ENCODE data around the gene BMPER. TPM values are rescaled to one million over a fixed set of nuclear protein-coding genes. Genes with fewer than 3 reads are reported as not detected.
A peak's percentile ranks its signal among the peaks of the same experiment; 100 is the strongest.

BMPER gene
- total and polyA plus RNA-seq, 2 donors (not counting 1 experiment from before 2014, with no cell fraction given): 12.2 to 15.9 TPM

DNA sequence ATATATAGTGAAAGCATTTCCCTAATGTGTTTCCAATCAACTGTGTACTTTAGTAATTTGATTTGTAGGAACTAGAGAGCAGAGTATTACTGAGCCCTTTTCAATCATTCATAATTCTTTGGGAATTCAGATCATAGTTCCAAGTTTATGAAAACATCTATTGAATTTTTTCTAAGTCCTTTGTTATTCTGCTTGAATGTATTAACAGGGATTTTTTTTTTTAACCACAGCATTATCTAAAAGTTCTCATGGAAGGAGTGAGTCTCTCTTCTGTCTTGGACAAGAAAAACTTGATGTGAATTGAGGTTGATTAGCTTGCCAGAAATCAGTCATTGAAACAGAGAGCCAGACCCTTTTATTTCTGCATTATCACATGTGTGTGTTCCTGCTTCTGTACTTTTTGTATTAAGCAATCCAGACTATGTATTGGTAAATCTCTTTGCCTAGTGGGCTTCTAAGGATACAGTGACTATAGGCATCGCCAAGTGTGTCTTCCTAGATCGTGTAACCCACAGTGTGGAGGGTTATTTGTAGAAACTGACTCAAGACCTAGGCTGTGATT is 59.9 kb downstream of the BMPER start:
- Histone ChIP-seq H3K4me2 (ENCODE audit: extremely low read depth, insufficient read depth, low read length) (peak overlapping the region; percentile 51), H3K27me3 (ENCODE audit: control insufficient read depth, insufficient read depth, low read length) (no peaks in the 10 kb centered on the region), H2AFZ (ENCODE audit: low read length) (no peak overlapping the region), H3K27ac (ENCODE audit: insufficient read depth, low read length) (no peak overlapping the region), H3K36me3 (ENCODE audit: control insufficient read depth, insufficient read depth, low read length) (no peaks in the 10 kb centered on the region), H3K9me3 (ENCODE audit: control insufficient read depth, insufficient read depth, low read depth, low read length) (no peaks in the 10 kb centered on the region), H3K79me2 (ENCODE audit: control insufficient read depth, insufficient read depth, low read length) (no peaks in the 10 kb centered on the region), H3K9ac (ENCODE audit: insufficient read depth, low read length) (no peak overlapping the region), H3K4me3 (replicated peaks in 1 of 4; ENCODE audit: control extremely low read depth in 1 of 4, insufficient read depth in 1 of 4, low read depth in 3 of 4, low read length in 4 of 4) (no peak overlapping the region), H4K20me1 (ENCODE audit: control insufficient read depth, extremely low read depth, insufficient read depth, low read length) (no peaks in the 10 kb centered on the region), H3K4me1 (ENCODE audit: control insufficient read depth, extremely low read depth, insufficient read depth, low read length) (peaks cover 2% of the 10 kb centered on the region)
- TF ChIP-seq, protein P1, sequence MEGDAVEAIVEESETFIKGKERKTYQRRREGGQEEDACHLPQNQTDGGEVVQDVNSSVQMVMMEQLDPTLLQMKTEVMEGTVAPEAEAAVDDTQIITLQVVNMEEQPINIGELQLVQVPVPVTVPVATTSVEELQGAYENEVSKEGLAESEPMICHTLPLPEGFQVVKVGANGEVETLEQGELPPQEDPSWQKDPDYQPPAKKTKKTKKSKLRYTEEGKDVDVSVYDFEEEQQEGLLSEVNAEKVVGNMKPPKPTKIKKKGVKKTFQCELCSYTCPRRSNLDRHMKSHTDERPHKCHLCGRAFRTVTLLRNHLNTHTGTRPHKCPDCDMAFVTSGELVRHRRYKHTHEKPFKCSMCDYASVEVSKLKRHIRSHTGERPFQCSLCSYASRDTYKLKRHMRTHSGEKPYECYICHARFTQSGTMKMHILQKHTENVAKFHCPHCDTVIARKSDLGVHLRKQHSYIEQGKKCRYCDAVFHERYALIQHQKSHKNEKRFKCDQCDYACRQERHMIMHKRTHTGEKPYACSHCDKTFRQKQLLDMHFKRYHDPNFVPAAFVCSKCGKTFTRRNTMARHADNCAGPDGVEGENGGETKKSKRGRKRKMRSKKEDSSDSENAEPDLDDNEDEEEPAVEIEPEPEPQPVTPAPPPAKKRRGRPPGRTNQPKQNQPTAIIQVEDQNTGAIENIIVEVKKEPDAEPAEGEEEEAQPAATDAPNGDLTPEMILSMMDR (conservative IDR thresholded peaks at IDR 0.05 in 1 of 2, IDR thresholded peaks at IDR 0.05 in 1 of 2; ENCODE audit: low read depth in 1 of 2, low read length in 2 of 2): no peak
- no peak for TF ChIP-seq EZH2 (IDR thresholded peaks at IDR 0.05; ENCODE audit: low read length, missing control alignments)
- DNase-seq (ENCODE audit: low read depth in 2 of 2): peak; percentile 39 to 69

DNA sequence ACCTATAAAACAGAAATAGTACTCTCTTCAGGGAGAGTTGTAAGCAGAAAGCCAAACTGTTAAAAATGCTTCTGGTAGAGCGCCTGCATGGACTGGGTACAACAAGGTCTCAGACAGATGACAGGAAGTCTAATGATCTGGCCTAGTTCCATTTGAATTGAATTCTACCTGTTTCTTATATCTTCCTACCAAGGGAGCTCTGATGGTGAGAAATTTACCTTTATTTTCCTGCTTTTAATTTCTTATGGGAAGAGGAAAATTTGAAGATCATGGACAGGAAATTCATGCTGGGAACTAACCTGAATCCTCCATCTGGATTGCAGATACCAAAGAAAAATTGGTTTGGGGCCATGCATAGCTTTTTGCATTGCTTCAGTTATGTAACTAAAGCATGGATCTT is 63.3 kb downstream of the BMPER start:
- no peaks in the 10 kb centered on the region for H4K20me1 ChIP-seq (ENCODE audit: control insufficient read depth, extremely low read depth, insufficient read depth, low read length)
- no peak overlapping the region for H3K27ac ChIP-seq (ENCODE audit: insufficient read depth, low read length)
- H2AFZ ChIP-seq (ENCODE audit: low read length): no peak overlapping the region
- H3K4me2 ChIP-seq (ENCODE audit: extremely low read depth, insufficient read depth, low read length): no peak overlapping the region
- no peak overlapping the region for H3K9ac ChIP-seq (ENCODE audit: insufficient read depth, low read length)
- DNase-seq (ENCODE audit: low read depth in 2 of 2): no peak
- H3K79me2 ChIP-seq (ENCODE audit: control insufficient read depth, insufficient read depth, low read length): no peaks in the 10 kb centered on the region
- TF ChIP-seq, protein P1 (conservative IDR thresholded peaks at IDR 0.05 in 1 of 2, IDR thresholded peaks at IDR 0.05 in 1 of 2; ENCODE audit: low read depth in 1 of 2, low read length in 2 of 2): no peak
- no peak for TF ChIP-seq EZH2 (IDR thresholded peaks at IDR 0.05; ENCODE audit: low read length, missing control alignments)
- H3K4me1 ChIP-seq (ENCODE audit: control insufficient read depth, extremely low read depth, insufficient read depth, low read length): peaks cover 2% of the 10 kb centered on the region
- H3K27me3 ChIP-seq (ENCODE audit: control insufficient read depth, insufficient read depth, low read length): no peaks in the 10 kb centered on the region
- H3K9me3 ChIP-seq (ENCODE audit: control insufficient read depth, insufficient read depth, low read depth, low read length): no peaks in the 10 kb centered on the region
- no peaks in the 10 kb centered on the region for H3K36me3 ChIP-seq (ENCODE audit: control insufficient read depth, insufficient read depth, low read length)
- H3K4me3 ChIP-seq (replicated peaks in 1 of 4; ENCODE audit: control extremely low read depth in 1 of 4, insufficient read depth in 1 of 4, low read depth in 3 of 4, low read length in 4 of 4): no peak overlapping the region

DNA sequence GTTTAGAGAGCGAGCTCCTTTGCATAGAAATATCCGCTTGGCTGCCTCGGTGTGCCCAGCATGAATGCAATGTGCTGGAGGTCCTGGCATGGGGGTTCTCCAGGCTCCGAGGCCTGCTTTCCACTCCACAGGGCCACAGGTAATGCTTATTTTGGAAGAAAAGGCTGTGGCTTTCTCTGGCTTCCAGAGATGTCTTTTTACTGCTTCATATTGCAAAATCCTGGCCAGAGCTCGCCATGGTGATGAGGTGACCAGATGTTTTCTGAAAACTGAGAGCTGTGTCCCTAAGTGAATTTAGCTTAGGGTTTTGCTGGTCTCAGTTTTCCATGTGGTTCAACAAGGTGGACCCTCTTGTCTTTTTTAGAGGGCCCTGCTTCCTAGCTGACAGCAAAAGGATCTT is 65.2 kb downstream of the BMPER start:
- no peak for DNase-seq (ENCODE audit: low read depth in 2 of 2)
- H3K9ac ChIP-seq (ENCODE audit: insufficient read depth, low read length): no peak overlapping the region

More for the DNA sequence above, 65.2 kb downstream of the BMPER start:
- Histone ChIP-seq H3K27me3 (ENCODE audit: control insufficient read depth, insufficient read depth, low read length) (no peaks in the 10 kb centered on the region), H3K79me2 (ENCODE audit: control insufficient read depth, insufficient read depth, low read length) (no peaks in the 10 kb centered on the region), H4K20me1 (ENCODE audit: control insufficient read depth, extremely low read depth, insufficient read depth, low read length) (no peaks in the 10 kb centered on the region), H2AFZ (ENCODE audit: low read length) (no peak overlapping the region), H3K27ac (ENCODE audit: insufficient read depth, low read length) (no peak overlapping the region), H3K36me3 (ENCODE audit: control insufficient read depth, insufficient read depth, low read length) (no peaks in the 10 kb centered on the region), H3K4me3 (replicated peaks in 1 of 4; ENCODE audit: control extremely low read depth in 1 of 4, insufficient read depth in 1 of 4, low read depth in 3 of 4, low read length in 4 of 4) (no peak overlapping the region), H3K4me1 (ENCODE audit: control insufficient read depth, extremely low read depth, insufficient read depth, low read length) (peaks cover 3% of the 10 kb centered on the region), H3K4me2 (ENCODE audit: extremely low read depth, insufficient read depth, low read length) (no peak overlapping the region), H3K9me3 (ENCODE audit: control insufficient read depth, insufficient read depth, low read depth, low read length) (no peaks in the 10 kb centered on the region)
- TF ChIP-seq, protein P1 (conservative IDR thresholded peaks at IDR 0.05 in 1 of 2, IDR thresholded peaks at IDR 0.05 in 1 of 2; ENCODE audit: low read depth in 1 of 2, low read length in 2 of 2): no peak
- no peak for TF ChIP-seq EZH2 (IDR thresholded peaks at IDR 0.05; ENCODE audit: low read length, missing control alignments)
